Measurements from ENCODE around the gene RASL10A.
A peak's percentile ranks its signal among the peaks of the same experiment; 100 is the strongest.

Gene RASL10A

GRCh38 chr22:29284196-29284595 is 31.3 kb downstream of the RASL10A start:
- H3K36me3 ChIP-seq (ENCODE audit: insufficient read depth, low read length): peaks cover 2% of the 10 kb centered on the region; the same call in 1 of the 2 replicates
- H3K27me3 ChIP-seq (ENCODE audit: insufficient read depth, low read length): no peaks in the 10 kb centered on the region
- H3K79me2 ChIP-seq (ENCODE audit: control insufficient read depth, insufficient read depth, low read length, unreplicated experiment): peaks cover 33% of the 10 kb centered on the region
- no peak overlapping the region for H3K27ac ChIP-seq (ENCODE audit: low read depth, low read length)
- no peak overlapping the region for H2AFZ ChIP-seq (ENCODE audit: low read length, unreplicated experiment)
- no peak overlapping the region for H3K4me3 ChIP-seq (ENCODE audit: low read depth, low read length)
- H3K4me1 ChIP-seq (ENCODE audit: control insufficient read depth, insufficient read depth, low read length, unreplicated experiment): no peaks in the 10 kb centered on the region

- no peaks in the 10 kb centered on the region for H3K27me3 ChIP-seq (ENCODE audit: insufficient read depth, low read length)
- H3K79me2 ChIP-seq (ENCODE audit: control insufficient read depth, insufficient read depth, low read length, unreplicated experiment): peaks cover 68% of the 10 kb centered on the region
- no peak overlapping the region for H3K27ac ChIP-seq (ENCODE audit: low read depth, low read length)
- peaks cover 25% of the 10 kb centered on the region for H3K36me3 ChIP-seq (ENCODE audit: insufficient read depth, low read length)
- peaks cover 9% of the 10 kb centered on the region for H3K4me1 ChIP-seq (ENCODE audit: control insufficient read depth, insufficient read depth, low read length, unreplicated experiment)
- H3K4me3 ChIP-seq (ENCODE audit: low read depth, low read length): no peak overlapping the region
- H2AFZ ChIP-seq (ENCODE audit: low read length, unreplicated experiment): no peak overlapping the region
Observed at GRCh38 chr22:29277927-29278326, 37.6 kb downstream of the RASL10A start.

GRCh38 chr22:29275819-29276565 is 39.5 kb downstream of the RASL10A start:
- no peak overlapping the region for H3K27ac ChIP-seq (ENCODE audit: low read depth, low read length)

GRCh38 chr22:29275167-29275566 is 40.3 kb downstream of the RASL10A start:
- peaks cover 25% of the 10 kb centered on the region for H3K4me1 ChIP-seq (ENCODE audit: control insufficient read depth, insufficient read depth, low read length, unreplicated experiment)
- H2AFZ ChIP-seq (ENCODE audit: low read length, unreplicated experiment): no peak overlapping the region
- H3K4me3 ChIP-seq (ENCODE audit: low read depth, low read length): no peak overlapping the region
- peaks cover 88% of the 10 kb centered on the region for H3K79me2 ChIP-seq (ENCODE audit: control insufficient read depth, insufficient read depth, low read length, unreplicated experiment)
- H3K27me3 ChIP-seq (ENCODE audit: insufficient read depth, low read length): no peaks in the 10 kb centered on the region
- no peak overlapping the region for H3K27ac ChIP-seq (ENCODE audit: low read depth, low read length)
- H3K36me3 ChIP-seq (ENCODE audit: insufficient read depth, low read length): peaks cover 37% of the 10 kb centered on the region

More at GRCh38 chr22:29275819-29276565, 39.5 kb downstream of the RASL10A start:
- Histone ChIP-seq H3K27me3 (ENCODE audit: insufficient read depth, low read length) (no peaks in the 10 kb centered on the region), H3K4me1 (ENCODE audit: control insufficient read depth, insufficient read depth, low read length, unreplicated experiment) (peaks cover 23% of the 10 kb centered on the region), H3K36me3 (ENCODE audit: insufficient read depth, low read length) (peaks cover 37% of the 10 kb centered on the region), H3K4me3 (ENCODE audit: low read depth, low read length) (no peak overlapping the region), H2AFZ (ENCODE audit: low read length, unreplicated experiment) (no peak overlapping the region), H3K79me2 (ENCODE audit: control insufficient read depth, insufficient read depth, low read length, unreplicated experiment) (peaks cover 83% of the 10 kb centered on the region)

GRCh38 chr22:29272624-29273023 is 42.9 kb downstream of the RASL10A start:
- H3K27me3 ChIP-seq (ENCODE audit: insufficient read depth, low read length): no peaks in the 10 kb centered on the region
- H3K27ac ChIP-seq (ENCODE audit: low read depth, low read length): no peak overlapping the region
- H3K79me2 ChIP-seq (ENCODE audit: control insufficient read depth, insufficient read depth, low read length, unreplicated experiment): peaks cover 92% of the 10 kb centered on the region
- no peak overlapping the region for H2AFZ ChIP-seq (ENCODE audit: low read length, unreplicated experiment)
- peaks cover 34% of the 10 kb centered on the region for H3K36me3 ChIP-seq (ENCODE audit: insufficient read depth, low read length)
- H3K4me3 ChIP-seq (ENCODE audit: low read depth, low read length): no peak overlapping the region
- H3K4me1 ChIP-seq (ENCODE audit: control insufficient read depth, insufficient read depth, low read length, unreplicated experiment): peaks cover 25% of the 10 kb centered on the region

- H3K4me3 ChIP-seq (ENCODE audit: low read depth, low read length): peak overlapping the region; percentile 88
- H3K4me1 ChIP-seq (ENCODE audit: control insufficient read depth, insufficient read depth, low read length, unreplicated experiment): peaks cover 38% of the 10 kb centered on the region
- H3K27ac ChIP-seq (ENCODE audit: low read depth, low read length): peak overlapping the region; percentile 95
- no peaks in the 10 kb centered on the region for H3K27me3 ChIP-seq (ENCODE audit: insufficient read depth, low read length)
- H2AFZ ChIP-seq (ENCODE audit: low read length, unreplicated experiment): no peak overlapping the region
- peaks cover 88% of the 10 kb centered on the region for H3K79me2 ChIP-seq (ENCODE audit: control insufficient read depth, insufficient read depth, low read length, unreplicated experiment)
- H3K36me3 ChIP-seq (ENCODE audit: insufficient read depth, low read length): peaks cover 25% of the 10 kb centered on the region
Observed at GRCh38 chr22:29270475-29271271, 44.8 kb downstream of the RASL10A start.

GRCh38 chr22:29269731-29270474 is 45.6 kb downstream of the RASL10A start:
- H3K36me3 ChIP-seq (ENCODE audit: insufficient read depth, low read length): peaks cover 22% of the 10 kb centered on the region
- H2AFZ ChIP-seq (ENCODE audit: low read length, unreplicated experiment): no peak overlapping the region
- H3K4me3 ChIP-seq (ENCODE audit: low read depth, low read length): peak overlapping the region; percentile 88
- H3K79me2 ChIP-seq (ENCODE audit: control insufficient read depth, insufficient read depth, low read length, unreplicated experiment): peaks cover 81% of the 10 kb centered on the region
- H3K4me1 ChIP-seq (ENCODE audit: control insufficient read depth, insufficient read depth, low read length, unreplicated experiment): peaks cover 38% of the 10 kb centered on the region
- no peaks in the 10 kb centered on the region for H3K27me3 ChIP-seq (ENCODE audit: insufficient read depth, low read length)
- H3K27ac ChIP-seq (ENCODE audit: low read depth, low read length): peak overlapping the region; percentile 95; the same call in 1 of the 2 replicates

- Histone ChIP-seq H3K36me3 (ENCODE audit: insufficient read depth, low read length) (peaks cover 22% of the 10 kb centered on the region), H3K27me3 (ENCODE audit: insufficient read depth, low read length) (no peaks in the 10 kb centered on the region), H3K79me2 (ENCODE audit: control insufficient read depth, insufficient read depth, low read length, unreplicated experiment) (peaks cover 76% of the 10 kb centered on the region), H3K27ac (ENCODE audit: low read depth, low read length) (peak overlapping the region; percentile 95), H3K4me3 (ENCODE audit: low read depth, low read length) (peak overlapping the region; percentile 88), H3K4me1 (ENCODE audit: control insufficient read depth, insufficient read depth, low read length, unreplicated experiment) (peaks cover 36% of the 10 kb centered on the region), H2AFZ (ENCODE audit: low read length, unreplicated experiment) (no peak overlapping the region)
Observed at GRCh38 chr22:29269230-29269604, 46.3 kb downstream of the RASL10A start.

GRCh38 chr22:29268511-29269229 is 46.8 kb downstream of the RASL10A start:
- H3K4me1 ChIP-seq (ENCODE audit: control insufficient read depth, insufficient read depth, low read length, unreplicated experiment): peaks cover 31% of the 10 kb centered on the region
- H3K79me2 ChIP-seq (ENCODE audit: control insufficient read depth, insufficient read depth, low read length, unreplicated experiment): peaks cover 70% of the 10 kb centered on the region
- peak overlapping the region; percentile 95 for H3K27ac ChIP-seq (ENCODE audit: low read depth, low read length)
- no peak overlapping the region for H2AFZ ChIP-seq (ENCODE audit: low read length, unreplicated experiment)
- peaks cover 17% of the 10 kb centered on the region for H3K36me3 ChIP-seq (ENCODE audit: insufficient read depth, low read length)
- H3K4me3 ChIP-seq (ENCODE audit: low read depth, low read length): peak overlapping the region; percentile 88
- H3K27me3 ChIP-seq (ENCODE audit: insufficient read depth, low read length): no peaks in the 10 kb centered on the region
